Brain pericyte (primary cell): ENCODE measurements around the gene TTLL5.
A peak's percentile ranks its signal among the peaks of the same experiment; 100 is the strongest.

ENCODE experiments used
- DNase-seq: peaks from one replicate; pipeline ENCODE4 v3.0.0-alpha.2; 2012; ENCODE audit warnings: low read depth, low spot score

TTLL5 gene

GRCh38 chr14:75861161-75861621, 200.1 kb downstream of the TTLL5 start:
- no peak for DNase-seq

DNA sequence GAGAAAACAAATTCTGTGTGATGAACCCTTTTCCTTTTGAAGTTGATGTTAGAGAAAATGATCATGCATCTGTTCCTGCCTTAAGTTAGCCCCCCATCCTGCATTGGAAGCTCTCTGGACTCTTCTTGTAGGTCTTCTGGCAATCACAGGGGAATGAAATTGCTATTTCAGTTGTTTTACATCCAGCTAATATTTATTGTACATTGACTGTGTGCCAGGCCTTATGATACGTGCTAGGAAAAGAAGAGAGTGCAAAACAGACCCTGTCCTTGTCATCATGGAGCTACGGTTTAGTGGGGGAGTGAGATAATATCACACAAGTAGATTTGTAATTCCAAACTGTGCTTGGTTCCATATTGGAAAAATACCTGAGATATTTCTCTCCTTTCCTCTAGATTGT, 202.2 kb downstream of the TTLL5 start:
- no peak for DNase-seq

- DNase-seq, result no peak
These were observed 203.3 kb downstream of the TTLL5 start for GRCh38 chr14:75864352-75864751.

DNA sequence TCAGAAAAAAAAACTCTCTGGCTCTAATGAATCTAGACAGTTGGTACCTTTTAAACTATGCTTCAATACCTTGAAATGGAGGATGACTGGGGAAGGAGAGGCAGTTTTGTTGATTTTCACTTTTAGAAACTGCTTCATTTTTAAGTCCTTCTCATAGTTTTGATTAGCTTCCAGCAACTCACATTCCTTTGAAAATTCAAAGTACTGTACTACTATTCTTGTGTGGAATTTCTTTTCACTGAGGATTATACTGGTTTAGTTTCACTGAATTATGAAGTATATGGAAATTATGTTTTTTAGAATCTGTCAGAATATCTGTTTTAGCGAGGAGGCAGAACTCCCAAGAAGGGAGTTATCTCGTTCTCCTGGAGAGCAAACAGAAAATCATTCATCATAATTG, 204.5 kb downstream of the TTLL5 start:
- DNase-seq, result no peak

DNA sequence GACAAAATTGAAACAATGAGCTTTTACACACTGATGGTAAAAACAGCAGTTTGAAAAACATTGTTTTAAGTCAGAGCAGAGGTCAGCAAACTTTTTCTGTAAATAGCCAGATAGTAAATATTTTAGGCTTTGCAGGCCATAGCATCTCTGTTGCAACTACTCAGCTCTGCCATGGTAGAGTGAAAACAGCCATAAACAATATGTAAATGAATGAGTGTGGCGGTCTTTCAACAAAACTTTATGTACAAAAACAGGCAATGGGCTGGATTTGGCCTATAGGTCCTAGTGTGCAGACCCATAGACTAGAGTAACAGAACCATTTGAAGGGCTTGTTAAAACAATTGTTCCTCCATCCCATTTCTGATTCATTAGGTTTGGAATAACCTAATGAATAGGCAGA, 205.9 kb downstream of the TTLL5 start:
- DNase-seq, result no peak

- DNase-seq, result no peak
These were observed 210.3 kb downstream of the TTLL5 start for GRCh38 chr14:75871181-75871880.

GRCh38 chr14:75875958-75876357, 214.9 kb downstream of the TTLL5 start:
- DNase-seq, result no peak

DNA sequence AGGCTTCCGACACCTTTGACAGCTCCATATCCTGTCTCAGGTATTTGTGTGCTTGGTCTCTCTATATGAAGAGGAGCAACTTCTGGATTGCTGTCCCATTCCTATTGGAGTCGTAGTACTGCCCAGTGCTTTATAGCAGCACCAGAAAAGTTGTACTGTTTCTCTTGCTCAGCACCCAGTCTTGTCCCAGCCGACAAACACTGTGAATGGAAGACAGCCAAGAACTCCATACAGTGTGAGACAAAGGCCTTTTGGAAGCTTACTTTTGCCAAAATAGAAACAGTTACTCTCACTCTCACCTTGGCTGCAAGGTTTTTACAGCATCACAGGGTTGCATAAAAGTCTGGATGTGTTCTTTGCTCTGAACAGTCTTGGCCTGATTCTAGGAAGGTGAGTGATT, 215.5 kb downstream of the TTLL5 start:
- no peak for DNase-seq

- no peak for DNase-seq
These were observed 216.2 kb downstream of the TTLL5 start for GRCh38 chr14:75877292-75877691.

DNA sequence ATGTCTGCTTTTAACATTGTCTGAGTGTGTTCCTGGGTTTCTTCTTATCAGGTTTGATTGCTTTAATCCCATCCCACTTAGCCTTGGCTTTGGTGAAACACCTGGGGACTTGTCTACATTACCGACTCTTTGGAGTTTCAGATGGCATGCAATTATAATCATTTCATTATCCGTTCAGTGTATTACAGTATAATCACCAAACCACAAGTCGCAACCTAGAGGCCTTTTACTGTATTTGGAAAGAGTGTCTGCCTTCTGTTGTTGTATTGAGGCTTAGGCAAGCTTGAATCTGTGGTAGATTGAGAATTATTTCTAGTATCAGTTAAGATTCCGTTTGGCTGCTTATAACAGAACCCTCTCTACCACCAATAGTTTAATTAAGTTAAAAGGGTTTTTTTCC, 216.8 kb downstream of the TTLL5 start:
- no peak for DNase-seq

GRCh38 chr14:75879031-75879430, 218.0 kb downstream of the TTLL5 start:
- peak; percentile 84 for DNase-seq

DNA sequence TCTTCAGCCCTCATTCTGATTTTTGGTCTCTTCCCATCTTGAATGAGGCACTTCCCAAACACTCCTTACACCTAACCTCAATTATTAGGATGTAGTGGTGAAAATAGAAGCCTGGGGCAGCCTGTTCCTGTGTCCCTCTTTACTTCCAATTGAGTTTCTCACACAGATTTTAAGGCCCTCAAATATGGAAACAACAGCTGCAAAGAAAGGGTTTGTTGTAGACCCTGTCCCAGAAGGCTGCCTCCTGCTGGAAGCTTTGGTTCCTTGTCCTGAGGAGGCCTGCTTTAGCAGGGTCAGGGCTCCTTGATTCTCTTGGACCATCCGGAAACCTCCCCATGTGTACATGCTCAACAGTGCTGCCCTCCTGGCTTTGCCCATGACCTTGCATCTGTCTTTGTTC, 219.5 kb downstream of the TTLL5 start:
- DNase-seq, result no peak

GRCh38 chr14:75881994-75882393, 220.9 kb downstream of the TTLL5 start:
- no peak for DNase-seq

- DNase-seq, result peak; percentile 48
These were observed 223.2 kb downstream of the TTLL5 start for GRCh38 chr14:75884198-75884611.

- DNase-seq, result no peak
These were observed 224.8 kb downstream of the TTLL5 start for GRCh38 chr14:75885829-75886228.

DNA sequence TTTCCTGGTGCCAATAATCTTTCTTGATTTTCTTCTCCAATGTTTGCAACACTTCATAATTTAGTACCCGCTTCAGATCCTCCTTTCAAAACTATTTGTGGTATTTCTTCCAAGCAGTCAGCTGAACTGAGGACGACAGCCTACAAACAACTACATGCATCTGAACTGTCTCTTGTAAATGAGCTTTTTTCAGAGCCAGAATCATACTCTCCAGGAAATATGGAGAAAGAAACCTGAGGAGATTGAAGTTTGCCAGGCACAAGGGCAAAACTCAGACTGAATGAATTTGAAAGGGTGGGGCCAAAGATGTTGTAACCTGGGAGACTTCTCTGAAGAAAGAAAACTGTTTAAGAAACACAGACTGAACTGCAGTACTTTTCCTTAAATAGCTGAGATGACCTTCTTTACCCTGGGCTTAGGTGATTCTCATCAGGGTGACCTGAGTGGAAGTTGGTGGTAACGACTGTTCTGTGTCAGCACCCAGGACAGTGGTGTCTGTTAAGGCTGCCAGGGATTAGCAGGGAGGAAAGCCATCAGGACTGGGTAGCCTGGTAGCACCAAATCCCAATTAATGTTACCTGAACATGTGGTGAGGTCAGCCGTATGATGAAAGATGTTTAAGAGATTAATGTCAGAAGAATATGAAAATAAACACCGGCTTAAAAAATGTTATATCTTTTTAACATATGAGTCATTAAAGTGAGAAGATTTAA, 225.7 kb downstream of the TTLL5 start:
- no peak for DNase-seq

GRCh38 chr14:75888945-75889344, 227.9 kb downstream of the TTLL5 start:
- no peak for DNase-seq

DNA sequence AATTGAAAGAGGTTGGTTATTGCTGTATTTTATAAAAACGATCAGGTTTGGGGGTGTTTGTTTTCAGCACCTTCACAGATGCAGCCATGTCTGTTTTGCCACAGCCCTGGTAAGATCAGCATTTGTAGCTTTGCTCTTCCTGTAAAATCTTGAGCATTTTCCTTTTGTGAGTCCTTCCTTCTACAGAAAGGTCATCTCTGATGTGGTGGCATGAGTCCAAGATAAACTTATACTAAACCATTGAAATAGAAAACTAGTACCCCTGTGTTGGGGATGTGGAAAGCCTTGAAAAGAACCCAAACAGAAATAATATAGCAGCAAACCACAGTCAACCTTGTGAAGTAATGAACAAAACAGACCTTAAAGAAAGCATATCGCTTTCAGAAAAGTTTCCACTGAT, 235.3 kb downstream of the TTLL5 start:
- DNase-seq, result no peak

DNA sequence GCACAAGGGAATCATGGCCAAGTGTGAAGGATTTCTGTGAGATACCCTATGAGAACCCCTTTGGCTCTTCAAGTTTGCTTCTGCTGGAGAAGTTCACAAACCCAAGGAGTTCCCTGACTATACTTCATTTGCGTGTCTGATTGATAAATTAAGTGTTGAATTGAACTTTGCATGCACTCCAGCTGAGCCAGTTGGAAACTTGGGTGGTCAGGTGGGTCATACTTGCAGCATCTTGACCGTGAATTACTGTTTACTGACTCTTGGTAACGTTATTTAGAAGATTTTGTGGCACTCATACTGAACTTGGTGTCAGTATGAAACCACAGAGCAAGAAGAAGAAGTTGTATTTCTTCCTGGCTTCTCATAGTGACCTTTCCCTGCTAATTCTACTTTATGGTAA, 243.3 kb downstream of the TTLL5 start:
- DNase-seq, result no peak

- no peak for DNase-seq
These were observed 244.3 kb downstream of the TTLL5 start for GRCh38 chr14:75905147-75905904.

DNA sequence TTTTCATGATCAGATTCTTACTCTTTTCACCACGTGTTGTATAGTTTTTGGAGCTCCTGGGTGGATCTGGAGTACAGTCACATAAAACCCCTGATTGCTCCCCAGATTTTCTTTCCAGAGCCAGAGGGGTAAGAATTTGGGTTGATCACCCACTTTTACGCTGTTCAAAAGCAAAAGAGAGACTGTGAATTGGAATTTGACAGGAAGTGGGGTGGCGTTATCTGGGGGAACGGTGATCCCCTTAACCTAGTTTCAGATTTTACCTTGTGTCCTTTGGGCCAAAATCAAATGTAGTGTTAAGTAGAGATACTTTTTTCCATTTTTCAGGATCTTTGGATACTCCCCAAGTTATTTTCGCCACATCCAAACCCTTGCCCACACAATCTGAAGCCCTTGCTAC, 245.2 kb downstream of the TTLL5 start:
- DNase-seq, result no peak

- no peak for DNase-seq
These were observed 245.7 kb downstream of the TTLL5 start for GRCh38 chr14:75906680-75907280.
